IPS-20b (cell line): ENCODE measurements around the gene GRIP1.
"Not testable (repeated sequence)": the region's sequence is repeated elsewhere in the genome, so short reads cannot be mapped to it uniquely, and the experiment has no call there.

Source experiments
- H3K27ac ChIP-seq: one replicate; pipeline ENCODE4 v1.5.1; 2013; ENCODE audit warnings: low read length
- H3K27me3 ChIP-seq: 2 replicates; pipeline ENCODE4 v1.6.1; 2013; ENCODE audit warnings: mild to moderate bottlenecking, low read length, inconsistent platforms; ENCODE audit not compliant: insufficient read depth
- H3K36me3 ChIP-seq: 2 replicates; pipeline ENCODE4 v1.6.1; 2013; ENCODE audit warnings: low read depth, mild to moderate bottlenecking, inconsistent platforms, low read length, moderate library complexity; ENCODE audit not compliant: insufficient read depth
- H3K4me1 ChIP-seq: 2 replicates; pipeline ENCODE4 v1.6.1; 2013; ENCODE audit warnings: mild to moderate bottlenecking, control low read depth, inconsistent platforms, low read length, moderate library complexity; ENCODE audit not compliant: insufficient read depth
- H3K4me3 ChIP-seq: 2 replicates; pipeline ENCODE4 v1.5.1; 2013; ENCODE audit warnings: mild to moderate bottlenecking, low read length, inconsistent platforms
- H3K9ac ChIP-seq: 2 replicates; pipeline ENCODE4 v1.6.1; 2013; ENCODE audit warnings: low read depth, mild to moderate bottlenecking, inconsistent platforms, low read length, moderate library complexity
- H3K9me3 ChIP-seq: 2 replicates; pipeline ENCODE4 v1.6.1; 2013; ENCODE audit warnings: mild to moderate bottlenecking, low read depth, low read length, inconsistent platforms; ENCODE audit not compliant: insufficient read depth

GRIP1 gene

GRCh38 chr12:66303316-66303804, 375.5 kb downstream of the GRIP1 start:
- not testable (repeated sequence) for H3K4me1 ChIP-seq, H3K27ac ChIP-seq, H3K9me3 ChIP-seq
- Histone ChIP-seq H3K36me3 (peaks cover 21% of the 10 kb centered on the region), H3K4me3 (peak overlapping the region; percentile 74), H3K9ac (peak overlapping the region; percentile 79; the same call in 1 of the 2 replicates), H3K27me3 (peaks cover 14% of the 10 kb centered on the region)

- peaks cover 16% of the 10 kb centered on the region for H3K36me3 ChIP-seq
- no peak overlapping the region for H3K27ac ChIP-seq
- H3K9ac ChIP-seq, result peak overlapping the region; percentile 79
- H3K9me3 ChIP-seq, result no peaks in the 10 kb centered on the region
- peak overlapping the region; percentile 74 for H3K4me3 ChIP-seq
- H3K27me3 ChIP-seq, result peaks cover 14% of the 10 kb centered on the region
- H3K4me1 ChIP-seq, result no peaks in the 10 kb centered on the region; the same call in 1 of the 2 replicates
Observed at GRCh38 chr12:66302827-66303169, 376.1 kb downstream of the GRIP1 start.

GRCh38 chr12:66301944-66302826, 376.7 kb downstream of the GRIP1 start, which contains the start of gene HELB:
Gene HELB, plus strand, starts transcription at chr12:66302493. Its CDS starts 111 bp downstream, at chr12:66302604.
- peak within 1 kb of the TSS; percentile 74 for H3K4me3 ChIP-seq
- H3K4me1 ChIP-seq, result no peaks in the 10 kb centered on the region; the same call in 1 of the 2 replicates
- H3K27ac ChIP-seq, result no peak within 1 kb of the TSS
- H3K27me3 ChIP-seq, result peaks cover 14% of the 10 kb centered on the region
- peak within 1 kb of the TSS; percentile 79 for H3K9ac ChIP-seq
- H3K9me3 ChIP-seq, result no peaks in the 10 kb centered on the region
- peaks cover 16% of the 10 kb centered on the region for H3K36me3 ChIP-seq

GRCh38 chr12:66297923-66298322, 381.0 kb downstream of the GRIP1 start:
- H3K27me3 ChIP-seq, result peaks cover 14% of the 10 kb centered on the region
- no peaks in the 10 kb centered on the region for H3K9me3 ChIP-seq
- H3K36me3 ChIP-seq, result no peaks in the 10 kb centered on the region
- H3K9ac ChIP-seq, result no peak overlapping the region
- H3K27ac ChIP-seq, result no peak overlapping the region
- H3K4me1 ChIP-seq, result no peaks in the 10 kb centered on the region
- H3K4me3 ChIP-seq, result no peak overlapping the region
